Measurements from ENCODE around the gene USP36. TPM values are rescaled to one million over a fixed set of nuclear protein-coding genes. Genes with fewer than 3 reads are reported as not detected.

USP36 gene
- total RNA-seq, 5 donors from 2014 or later (not counting 1 experiment from before 2014, with no cell fraction given): 132 to 487 (median 143) TPM

DNA sequence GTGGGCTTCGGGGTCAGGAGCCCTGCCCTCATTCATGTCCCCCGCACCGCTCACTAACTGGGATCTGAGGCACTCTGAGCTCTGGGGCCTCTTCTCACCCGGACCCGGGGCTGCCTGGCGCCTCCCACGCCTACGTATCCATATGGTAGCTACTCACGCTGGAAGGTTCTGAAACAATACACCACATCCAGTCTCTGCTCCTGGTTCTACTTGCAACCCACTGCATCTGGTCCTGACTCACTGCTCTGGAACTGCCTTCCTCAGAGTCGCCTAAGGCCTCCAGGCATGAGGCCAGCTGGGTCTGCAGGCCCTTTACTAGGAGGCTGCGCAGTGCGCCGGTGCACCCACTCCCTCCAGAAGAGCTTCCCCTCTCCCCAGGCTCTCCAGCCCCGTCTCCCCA is 18.1 kb downstream of the USP36 start:
- H3K4me1 ChIP-seq (ENCODE audit: control insufficient read depth in 1 of 2, extremely low read depth in 1 of 2, insufficient read depth in 2 of 2, low read length in 2 of 2): peaks cover 31 to 34% of the 10 kb centered on the region in 2 experiments
- H3K36me3 ChIP-seq (ENCODE audit: control insufficient read depth in 2 of 2, extremely low read depth in 1 of 2, insufficient read depth in 1 of 2, low read length in 1 of 2): peaks cover 4 to 88% of the 10 kb centered on the region in 2 donors
- no peaks in the 10 kb centered on the region for H3K9me3 ChIP-seq
- peaks cover 52 to 73% (median 54%) of the 10 kb centered on the region in 3 donors for H3K4me1 Mint-ChIP-seq
- no peak overlapping the region for H3K27ac ChIP-seq (ENCODE audit: low read length)
- H3K27me3 Mint-ChIP-seq: no peaks in the 10 kb centered on the region
- H3K9me3 Mint-ChIP-seq: no peaks in the 10 kb centered on the region
- WGBS (ENCODE audit: insufficient coverage): 97% methylated on average over 11 of the region's 14 CpGs
- ATAC-seq (replicated peaks in 1 of 4) (no peak), DNase-seq (no peak)
- H3K36me3 Mint-ChIP-seq: peaks cover 77% of the 10 kb centered on the region
- no peak overlapping the region for H3K4me3 ChIP-seq (ENCODE audit: control insufficient read depth in 1 of 2, extremely low read depth in 1 of 2, low read length in 1 of 2)
- peak overlapping the region in 1 of 3 donors; percentile 37 for H3K4me3 Mint-ChIP-seq
- ChIA-PET POLR2A (interaction anchor here (0.6 to 1.0 kb wide), 5 partner anchors 16 to 72 kb away, joined by 3 to 6 read pairs (median 4); no protein-coding TSS in a partner anchor), CTCF (interaction anchor here in 1 of 2 donors (1.0 kb wide), 1 partner anchor 22 kb away, joined by 3 read pairs; no protein-coding TSS in a partner anchor)
- no peaks in the 10 kb centered on the region for H3K27me3 ChIP-seq (replicated peaks in 1 of 2; ENCODE audit: control insufficient read depth in 2 of 2, extremely low read depth in 1 of 2, insufficient read depth in 2 of 2, low read length in 1 of 2)
- peak overlapping the region; percentile 70 to 75 for H3K27ac Mint-ChIP-seq

DNA sequence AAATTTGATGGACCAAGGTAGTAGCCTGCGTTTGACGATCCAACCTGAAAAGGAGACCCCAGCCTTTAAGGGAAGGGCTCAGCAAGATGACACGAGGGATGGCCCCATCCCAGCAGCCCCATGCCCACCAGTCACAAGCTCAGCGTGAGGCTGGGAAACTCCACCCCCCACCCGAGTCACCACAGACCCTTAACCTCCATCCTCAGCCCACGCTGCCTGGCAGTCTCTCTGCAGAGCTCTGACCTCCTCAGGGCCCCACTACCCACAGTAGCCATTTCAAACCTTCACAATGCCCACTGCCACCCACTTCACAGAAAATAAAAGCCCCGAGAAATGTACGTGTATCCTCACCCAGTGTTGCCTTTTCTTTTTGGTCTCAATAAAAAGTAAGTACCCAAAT is 18.7 kb downstream of the USP36 start:
- Histone ChIP-seq H3K36me3 (ENCODE audit: control insufficient read depth in 2 of 2, extremely low read depth in 1 of 2, insufficient read depth in 1 of 2, low read length in 1 of 2) (peaks cover 0 to 86% of the 10 kb centered on the region in 2 donors), H3K4me3 (ENCODE audit: control insufficient read depth in 1 of 2, extremely low read depth in 1 of 2, low read length in 1 of 2) (no peak overlapping the region), H3K9me3 (no peaks in the 10 kb centered on the region), H3K4me1 (ENCODE audit: control insufficient read depth in 1 of 2, extremely low read depth in 1 of 2, insufficient read depth in 2 of 2, low read length in 2 of 2) (peaks cover 37 to 40% of the 10 kb centered on the region in 2 experiments), H3K27ac (ENCODE audit: low read length) (no peak overlapping the region), H3K27me3 (replicated peaks in 1 of 2; ENCODE audit: control insufficient read depth in 2 of 2, extremely low read depth in 1 of 2, insufficient read depth in 2 of 2, low read length in 1 of 2) (no peaks in the 10 kb centered on the region)
- H3K27ac Mint-ChIP-seq: peak overlapping the region; percentile 52 to 75
- peaks cover 57 to 79% (median 60%) of the 10 kb centered on the region in 3 donors for H3K4me1 Mint-ChIP-seq
- H3K4me3 Mint-ChIP-seq: no peak overlapping the region
- peaks cover 77% of the 10 kb centered on the region for H3K36me3 Mint-ChIP-seq
- WGBS (ENCODE audit: insufficient coverage): 89% methylated on average over 6 of the region's 8 CpGs
- H3K9me3 Mint-ChIP-seq: no peaks in the 10 kb centered on the region
- no peak for ATAC-seq (replicated peaks in 1 of 4)
- no peak for DNase-seq
- POLR2A ChIA-PET: interaction anchor here (0.6 to 1.0 kb wide), 4 partner anchors 16 to 72 kb away, joined by 3 to 6 read pairs (median 4); no protein-coding TSS in a partner anchor
- H3K27me3 Mint-ChIP-seq: no peaks in the 10 kb centered on the region
- CTCF ChIA-PET: interaction anchor here in 1 of 2 donors (0.5 to 1.0 kb wide), 2 partner anchors 22 to 1177 kb away, joined by 3 read pairs; no protein-coding TSS in a partner anchor

DNA sequence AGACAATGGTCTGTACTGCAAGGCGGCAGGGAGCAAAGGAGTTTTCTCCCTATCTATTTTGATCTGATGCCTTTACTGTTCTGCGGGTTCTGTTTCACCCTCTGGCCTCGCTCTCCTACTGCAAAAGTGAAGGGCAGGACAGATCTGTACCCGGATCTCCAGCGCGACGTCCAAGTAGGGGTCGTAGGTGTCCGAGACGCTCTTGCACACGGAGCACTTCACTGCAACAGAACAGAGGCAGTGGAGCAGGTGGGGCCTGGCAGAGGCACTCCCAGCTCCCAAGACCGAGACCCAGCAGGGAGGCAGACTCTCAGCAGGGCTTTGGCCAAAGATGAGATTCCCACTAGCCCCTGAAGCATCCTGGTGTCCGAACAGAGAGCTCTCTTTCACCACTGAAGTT is 19.8 kb downstream of the USP36 start:
- Mint-ChIP-seq H3K9me3 (no peaks in the 10 kb centered on the region), H3K27me3 (no peaks in the 10 kb centered on the region), H3K36me3 (peaks cover 73% of the 10 kb centered on the region), H3K27ac (peak overlapping the region; percentile 91 to 92), H3K4me1 (peaks cover 63 to 82% (median 65%) of the 10 kb centered on the region in 3 donors), H3K4me3 (peak overlapping the region in 1 of 3 donors; percentile 25)
- ATAC-seq (replicated peaks in 1 of 4) (no peak), DNase-seq (no peak)
- H3K27ac ChIP-seq (ENCODE audit: low read length): peak overlapping the region; percentile 90
- POLR2A ChIA-PET: interaction anchor here (0.5 to 1.1 kb wide), 4 partner anchors 17 to 90 kb away, joined by 3 to 10 read pairs (median 4); no protein-coding TSS in a partner anchor
- H3K9me3 ChIP-seq: no peaks in the 10 kb centered on the region
- peaks cover 0 to 85% of the 10 kb centered on the region in 2 donors for H3K36me3 ChIP-seq (ENCODE audit: control insufficient read depth in 2 of 2, extremely low read depth in 1 of 2, insufficient read depth in 1 of 2, low read length in 1 of 2)
- H3K27me3 ChIP-seq (replicated peaks in 1 of 2; ENCODE audit: control insufficient read depth in 2 of 2, extremely low read depth in 1 of 2, insufficient read depth in 2 of 2, low read length in 1 of 2): no peaks in the 10 kb centered on the region
- H3K4me3 ChIP-seq (ENCODE audit: control insufficient read depth in 1 of 2, extremely low read depth in 1 of 2, low read length in 1 of 2): no peak overlapping the region
- peaks cover 42 to 51% of the 10 kb centered on the region in 2 experiments for H3K4me1 ChIP-seq (ENCODE audit: control insufficient read depth in 1 of 2, extremely low read depth in 1 of 2, insufficient read depth in 2 of 2, low read length in 2 of 2)
- WGBS (ENCODE audit: insufficient coverage): 96% methylated on average over 13 of the region's 13 CpGs
- CTCF ChIA-PET: no interaction called here

DNA sequence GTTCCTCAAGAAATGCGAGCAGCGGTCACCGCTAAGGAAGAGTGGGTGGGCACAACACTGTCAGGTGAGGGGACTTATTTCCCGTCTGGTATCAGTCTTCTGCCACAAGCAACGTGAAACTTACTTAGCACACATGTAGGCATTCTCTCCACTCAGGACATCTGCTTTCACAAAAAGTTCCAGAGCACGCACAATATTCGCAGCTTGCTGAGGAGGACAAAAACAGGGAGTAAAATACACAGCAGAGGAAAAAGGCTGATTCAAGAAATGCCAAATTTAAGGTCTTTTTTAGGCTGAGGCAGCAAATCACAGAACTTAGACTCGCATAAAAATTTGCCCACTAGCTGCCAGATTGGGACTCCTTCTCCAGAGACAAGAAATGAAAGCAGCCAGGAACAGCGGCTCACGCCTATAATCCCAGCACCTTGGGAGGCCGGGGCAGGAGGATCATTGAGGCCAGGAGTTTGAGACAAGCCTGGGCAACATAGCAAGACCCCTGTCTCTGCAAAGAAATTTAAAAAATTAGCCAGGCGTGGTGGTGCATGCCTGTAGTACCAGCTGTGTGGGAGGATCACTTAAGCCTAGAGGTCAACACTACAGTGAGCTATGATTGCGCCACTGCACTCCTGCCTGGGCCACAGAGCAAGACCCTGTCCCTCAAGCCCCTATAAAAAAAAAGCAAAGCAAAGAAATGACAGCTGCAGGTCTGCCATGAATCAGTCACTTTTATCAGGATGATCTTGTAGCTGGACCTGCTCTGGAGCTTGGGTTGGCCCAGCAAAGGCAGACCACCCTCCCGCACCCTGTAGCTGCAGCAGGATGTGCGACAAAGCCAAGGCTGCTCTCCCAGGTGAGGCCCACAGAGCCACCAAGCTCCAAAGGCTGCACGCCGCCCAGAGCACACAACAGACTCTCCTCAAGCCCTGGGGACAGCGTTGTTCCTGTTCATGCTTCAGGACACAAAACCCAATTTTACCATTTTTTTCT is 20.5 kb downstream of the USP36 start:
- Mint-ChIP-seq H3K27me3 (no peaks in the 10 kb centered on the region), H3K9me3 (no peaks in the 10 kb centered on the region), H3K27ac (peak overlapping the region; percentile 91 to 92), H3K4me3 (peak overlapping the region in 2 of 3 donors; percentile 56 to 70), H3K36me3 (peaks cover 71% of the 10 kb centered on the region), H3K4me1 (peaks cover 55 to 80% (median 67%) of the 10 kb centered on the region in 3 donors)
- DNase-seq (peak in 1 of 35 experiments; percentile 27), ATAC-seq (replicated peaks in 1 of 4) (no peak)
- no peaks in the 10 kb centered on the region for H3K9me3 ChIP-seq
- H3K36me3 ChIP-seq (ENCODE audit: control insufficient read depth in 2 of 2, extremely low read depth in 1 of 2, insufficient read depth in 1 of 2, low read length in 1 of 2): peaks cover 0 to 85% of the 10 kb centered on the region in 2 donors
- no peak overlapping the region for H3K4me3 ChIP-seq (ENCODE audit: control insufficient read depth in 1 of 2, extremely low read depth in 1 of 2, low read length in 1 of 2)
- ChIA-PET CTCF (interaction anchor here in 1 of 2 donors (0.8 to 1.3 kb wide), 2 partner anchors 11 to 16 kb away, joined by 3 to 9 read pairs; no protein-coding TSS in a partner anchor), POLR2A (interaction anchor here (0.5 to 2.0 kb wide), 9 partner anchors 10 to 90 kb away, joined by 3 to 10 read pairs (median 4); no protein-coding TSS in a partner anchor)
- 82% methylated on average over 16 of the region's 18 CpGs for WGBS (ENCODE audit: insufficient coverage)
- H3K4me1 ChIP-seq (ENCODE audit: control insufficient read depth in 1 of 2, extremely low read depth in 1 of 2, insufficient read depth in 2 of 2, low read length in 2 of 2): peaks cover 42 to 53% of the 10 kb centered on the region in 2 experiments
- H3K27ac ChIP-seq (ENCODE audit: low read length): peak overlapping the region; percentile 90
- H3K27me3 ChIP-seq (replicated peaks in 1 of 2; ENCODE audit: control insufficient read depth in 2 of 2, extremely low read depth in 1 of 2, insufficient read depth in 2 of 2, low read length in 1 of 2): no peaks in the 10 kb centered on the region

DNA sequence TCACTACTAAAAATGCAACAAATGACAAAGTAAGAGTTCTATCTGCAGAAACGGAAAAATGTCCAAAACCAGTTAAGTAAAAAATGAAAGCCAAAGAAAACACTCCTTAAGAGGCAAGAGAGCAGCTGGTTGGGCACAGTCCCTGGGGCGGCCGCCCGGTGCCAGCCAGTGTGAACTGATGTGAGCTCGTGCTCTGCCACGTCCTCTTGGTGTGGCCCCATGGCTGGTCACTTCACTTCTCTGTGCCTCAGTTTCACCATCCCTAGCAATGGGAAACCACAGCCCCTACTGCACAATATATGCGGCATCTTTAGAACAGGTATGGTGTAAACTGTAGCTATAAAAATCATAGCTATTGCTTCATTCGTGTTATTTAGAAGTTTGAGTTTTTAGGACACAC is 21.2 kb downstream of the USP36 start:
- no peaks in the 10 kb centered on the region for H3K27me3 ChIP-seq (replicated peaks in 1 of 2; ENCODE audit: control insufficient read depth in 2 of 2, extremely low read depth in 1 of 2, insufficient read depth in 2 of 2, low read length in 1 of 2)
- ChIA-PET POLR2A (interaction anchor here (0.7 to 2.0 kb wide), 7 partner anchors 9 to 60 kb away, joined by 3 to 8 read pairs (median 4); no protein-coding TSS in a partner anchor), CTCF (interaction anchor here in 1 of 2 donors (0.5 to 1.4 kb wide), 5 partner anchors 12 to 37 kb away, joined by 3 to 9 read pairs (median 3); partner anchors contain the start of gene USP36)
- Mint-ChIP-seq H3K9me3 (no peaks in the 10 kb centered on the region), H3K4me1 (peaks cover 48 to 73% (median 62%) of the 10 kb centered on the region in 3 donors), H3K27me3 (no peaks in the 10 kb centered on the region), H3K27ac (peak overlapping the region; percentile 91 to 92), H3K36me3 (peaks cover 66% of the 10 kb centered on the region), H3K4me3 (peak overlapping the region; percentile 56 to 70 (median 65))
- ATAC-seq (replicated peaks in 1 of 4) (no peak), DNase-seq (no peak)
- peaks cover 42 to 53% of the 10 kb centered on the region in 2 experiments for H3K4me1 ChIP-seq (ENCODE audit: control insufficient read depth in 1 of 2, extremely low read depth in 1 of 2, insufficient read depth in 2 of 2, low read length in 2 of 2)
- H3K4me3 ChIP-seq (ENCODE audit: control insufficient read depth in 1 of 2, extremely low read depth in 1 of 2, low read length in 1 of 2): no peak overlapping the region
- peak overlapping the region; percentile 90 for H3K27ac ChIP-seq (ENCODE audit: low read length)
- H3K36me3 ChIP-seq (ENCODE audit: control insufficient read depth in 2 of 2, extremely low read depth in 1 of 2, insufficient read depth in 1 of 2, low read length in 1 of 2): peaks cover 0 to 85% of the 10 kb centered on the region in 2 donors
- WGBS (ENCODE audit: insufficient coverage): 78% methylated on average over 4 of the region's 8 CpGs
- no peaks in the 10 kb centered on the region for H3K9me3 ChIP-seq

All from T-cell (primary cell).